ENCODE measurements around the gene C1orf198. TPM values are rescaled to one million over a fixed set of nuclear protein-coding genes. Genes with fewer than 3 reads are reported as not detected.

The C1orf198 gene
- total RNA-seq, 1 donor from 2014 or later, result 62.5 TPM

DNA sequence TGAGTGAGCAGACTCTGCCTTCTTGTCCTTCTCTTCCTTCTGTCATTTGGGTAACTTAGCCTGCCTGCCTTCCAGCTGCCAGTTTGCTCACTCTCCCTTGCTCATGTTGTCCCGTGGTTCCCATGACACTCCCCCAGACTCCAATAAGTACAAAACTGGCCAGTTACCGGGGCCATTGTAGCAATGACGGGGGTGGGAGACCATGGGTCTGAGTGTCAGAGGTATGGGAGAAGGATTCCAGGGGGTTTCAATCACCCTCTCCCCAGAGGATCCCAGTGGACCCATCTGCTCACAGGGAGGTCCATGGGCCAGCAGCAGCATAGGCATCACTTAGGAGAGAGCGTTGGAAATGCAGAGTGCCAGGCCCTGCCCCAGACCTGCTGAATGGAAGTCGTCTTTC is 69.8 kb downstream of the C1orf198 start:
- Mint-ChIP-seq H3K36me3 (no peaks in the 10 kb centered on the region), H3K27me3 (no peaks in the 10 kb centered on the region), H3K4me1 (ENCODE audit: unreplicated experiment) (peaks cover 18% of the 10 kb centered on the region), H3K4me3 (no peak overlapping the region), H3K27ac (peak overlapping the region; percentile 21), H3K9me3 (no peaks in the 10 kb centered on the region)
- TF ChIP-seq, protein P1, sequence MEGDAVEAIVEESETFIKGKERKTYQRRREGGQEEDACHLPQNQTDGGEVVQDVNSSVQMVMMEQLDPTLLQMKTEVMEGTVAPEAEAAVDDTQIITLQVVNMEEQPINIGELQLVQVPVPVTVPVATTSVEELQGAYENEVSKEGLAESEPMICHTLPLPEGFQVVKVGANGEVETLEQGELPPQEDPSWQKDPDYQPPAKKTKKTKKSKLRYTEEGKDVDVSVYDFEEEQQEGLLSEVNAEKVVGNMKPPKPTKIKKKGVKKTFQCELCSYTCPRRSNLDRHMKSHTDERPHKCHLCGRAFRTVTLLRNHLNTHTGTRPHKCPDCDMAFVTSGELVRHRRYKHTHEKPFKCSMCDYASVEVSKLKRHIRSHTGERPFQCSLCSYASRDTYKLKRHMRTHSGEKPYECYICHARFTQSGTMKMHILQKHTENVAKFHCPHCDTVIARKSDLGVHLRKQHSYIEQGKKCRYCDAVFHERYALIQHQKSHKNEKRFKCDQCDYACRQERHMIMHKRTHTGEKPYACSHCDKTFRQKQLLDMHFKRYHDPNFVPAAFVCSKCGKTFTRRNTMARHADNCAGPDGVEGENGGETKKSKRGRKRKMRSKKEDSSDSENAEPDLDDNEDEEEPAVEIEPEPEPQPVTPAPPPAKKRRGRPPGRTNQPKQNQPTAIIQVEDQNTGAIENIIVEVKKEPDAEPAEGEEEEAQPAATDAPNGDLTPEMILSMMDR (conservative IDR thresholded peaks at IDR 0.05), result no peak
- peak; percentile 48 for DNase-seq (ENCODE audit: extremely low spot score, unreplicated experiment)

DNA sequence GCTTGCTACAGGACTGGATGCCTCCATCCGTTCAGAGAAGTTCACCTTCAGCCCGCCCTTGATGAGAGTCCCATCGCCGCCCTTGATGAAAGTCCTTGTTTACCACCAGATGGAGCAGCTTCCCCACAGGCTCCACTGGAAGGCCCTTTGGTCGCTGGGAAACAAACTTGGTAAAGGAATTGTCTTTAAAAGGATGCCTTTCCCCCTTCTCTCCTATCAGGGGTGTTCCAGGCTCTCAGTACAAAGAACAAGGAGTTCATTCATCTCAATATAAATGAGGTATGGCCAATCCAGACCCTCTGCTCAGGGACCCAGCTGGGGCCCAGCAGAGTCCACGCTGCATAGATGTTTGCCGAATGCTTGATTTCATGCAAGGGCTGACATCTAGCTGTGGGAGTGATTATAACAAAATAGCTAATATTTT is 70.4 kb downstream of the C1orf198 start:
- Mint-ChIP-seq H3K9me3 (no peaks in the 10 kb centered on the region), H3K4me1 (ENCODE audit: unreplicated experiment) (peaks cover 18% of the 10 kb centered on the region), H3K4me3 (no peak overlapping the region), H3K27ac (peak overlapping the region; percentile 21), H3K27me3 (no peaks in the 10 kb centered on the region), H3K36me3 (no peaks in the 10 kb centered on the region)
- TF ChIP-seq, protein P1 (conservative IDR thresholded peaks at IDR 0.05), result peak; percentile 84
- peak; percentile 74 for DNase-seq (ENCODE audit: extremely low spot score, unreplicated experiment)

DNA sequence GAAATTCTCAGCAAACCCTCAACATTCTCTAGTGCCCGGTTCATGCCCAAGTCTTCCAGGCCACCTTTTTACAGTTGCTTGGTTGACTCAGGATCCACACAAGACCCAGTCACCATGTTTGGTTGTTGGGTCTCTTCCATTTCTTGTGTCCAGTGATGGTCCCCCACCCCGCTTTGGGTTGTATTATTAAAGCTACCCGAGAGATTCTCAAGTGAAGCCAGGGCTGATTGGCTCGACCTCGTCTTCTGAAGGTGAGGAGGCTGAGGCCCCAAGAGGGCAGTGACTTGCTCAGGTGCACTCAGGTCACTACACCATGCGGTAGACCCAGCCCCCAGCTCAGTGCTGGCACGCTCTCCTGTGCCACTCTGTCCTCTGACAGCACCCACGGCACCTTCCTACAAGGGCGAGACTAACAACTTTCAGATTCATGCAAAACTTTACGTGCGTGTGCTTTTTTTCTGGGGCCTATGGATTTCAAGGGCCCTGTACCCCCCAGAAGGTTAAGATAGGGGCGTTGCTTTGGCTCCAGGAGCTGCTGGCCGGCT is 70.9 kb downstream of the C1orf198 start:
- DNase-seq (ENCODE audit: extremely low spot score, unreplicated experiment), result no peak
- Mint-ChIP-seq H3K27me3 (no peaks in the 10 kb centered on the region), H3K9me3 (no peaks in the 10 kb centered on the region), H3K36me3 (no peaks in the 10 kb centered on the region), H3K4me3 (no peak overlapping the region), H3K27ac (no peak overlapping the region), H3K4me1 (ENCODE audit: unreplicated experiment) (peaks cover 18% of the 10 kb centered on the region)
- TF ChIP-seq, protein P1 (conservative IDR thresholded peaks at IDR 0.05), result no peak

DNA sequence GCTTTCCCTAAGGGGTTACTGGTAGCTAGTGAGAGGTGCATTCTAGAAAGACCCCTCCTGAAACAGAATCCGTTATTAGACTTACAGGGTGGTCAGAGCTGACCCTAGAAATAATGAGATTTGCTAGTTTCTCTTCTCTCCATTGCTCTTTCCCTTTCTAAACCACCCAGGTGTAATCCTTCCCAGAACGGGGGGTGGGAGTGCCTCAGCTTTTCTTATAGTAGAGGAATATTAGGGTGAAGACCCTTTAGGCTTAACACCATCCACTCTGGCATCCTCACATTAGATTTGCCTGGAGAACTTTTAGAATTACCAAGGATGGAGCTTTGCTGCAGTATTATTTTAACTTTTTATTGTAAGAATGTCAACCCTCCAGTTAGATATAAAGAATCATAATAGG is 71.7 kb downstream of the C1orf198 start:
- Mint-ChIP-seq H3K27ac (no peak overlapping the region), H3K9me3 (no peaks in the 10 kb centered on the region), H3K27me3 (no peaks in the 10 kb centered on the region), H3K4me1 (ENCODE audit: unreplicated experiment) (peaks cover 18% of the 10 kb centered on the region), H3K4me3 (no peak overlapping the region), H3K36me3 (no peaks in the 10 kb centered on the region)
- TF ChIP-seq, protein P1 (conservative IDR thresholded peaks at IDR 0.05), result no peak
- DNase-seq (ENCODE audit: extremely low spot score, unreplicated experiment), result peak; percentile 15

DNA sequence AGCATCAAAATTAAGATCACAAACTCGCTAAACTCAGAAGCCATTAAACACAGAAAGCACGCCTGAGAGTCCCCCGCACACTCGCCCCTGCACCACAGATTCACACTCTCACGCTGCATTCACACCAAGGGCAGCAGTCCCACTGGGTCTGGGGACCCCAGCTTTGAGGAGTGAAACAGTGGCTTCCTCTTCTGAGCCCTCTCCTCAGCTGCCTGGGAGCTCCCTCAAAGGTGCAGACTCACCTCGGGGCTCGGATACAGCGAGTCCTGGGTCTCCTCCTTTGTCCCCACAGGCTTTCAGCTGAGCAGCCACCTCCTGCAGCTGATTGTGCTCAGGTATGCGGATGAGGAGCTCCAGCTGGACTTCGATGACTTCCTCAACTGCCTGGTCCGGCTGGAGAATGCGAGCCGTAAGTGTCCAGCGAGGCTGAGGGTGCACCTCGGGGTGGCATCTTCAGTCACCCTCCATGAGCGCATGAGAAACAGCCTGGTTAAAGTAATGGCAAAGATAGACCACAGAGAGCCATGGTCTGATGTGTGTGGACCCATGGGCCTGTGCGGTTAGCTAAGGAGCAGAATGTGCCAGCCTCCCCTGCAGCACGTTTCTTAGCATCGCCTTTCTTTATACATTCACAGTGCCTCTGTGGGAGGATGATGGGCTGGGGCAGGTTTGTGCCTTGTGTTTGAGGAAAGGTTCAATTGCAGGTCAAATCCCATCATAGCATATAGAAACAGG is 73.3 kb downstream of the C1orf198 start:
- Mint-ChIP-seq H3K9me3 (no peaks in the 10 kb centered on the region), H3K4me3 (no peak overlapping the region), H3K36me3 (no peaks in the 10 kb centered on the region)

More for the DNA sequence above, 73.3 kb downstream of the C1orf198 start:
- peak; percentile 48 for DNase-seq (ENCODE audit: extremely low spot score, unreplicated experiment)
- TF ChIP-seq, protein P1 (conservative IDR thresholded peaks at IDR 0.05), result no peak
- Mint-ChIP-seq H3K27me3 (no peaks in the 10 kb centered on the region), H3K4me1 (ENCODE audit: unreplicated experiment) (peaks cover 18% of the 10 kb centered on the region), H3K27ac (no peak overlapping the region)

Data from type B pancreatic cell (in vitro differentiated cells).